Measurements from ENCODE around the gene CDON. TPM values are rescaled to one million over a fixed set of nuclear protein-coding genes. Genes with fewer than 3 reads are reported as not detected.
A peak's percentile ranks its signal among the peaks of the same experiment; 100 is the strongest.

Gene CDON
- total RNA-seq, 6 experiments from 2014 or later, result 1.3 to 2.0 (median 1.9) TPM

DNA sequence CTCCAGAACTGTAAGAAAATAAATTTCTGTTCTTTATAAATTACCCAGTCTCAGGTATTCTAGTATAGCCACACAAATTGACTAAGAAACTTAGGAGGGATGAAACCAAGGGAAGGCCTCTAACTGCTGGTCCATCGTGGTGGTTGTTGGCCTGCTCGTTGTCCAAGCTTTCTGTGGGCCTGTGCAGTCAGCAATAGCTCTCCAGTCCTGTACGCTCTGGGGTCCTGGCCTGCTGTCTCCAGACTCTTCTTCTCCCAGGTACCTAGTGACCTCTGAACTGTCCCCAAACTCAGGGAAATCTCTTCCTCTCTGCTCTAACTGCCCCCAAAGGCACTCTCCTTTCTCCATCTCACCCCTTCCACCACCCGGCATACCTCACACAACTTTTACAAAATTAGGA lies 122.5 kb downstream of the CDON start:
- Mint-ChIP-seq H3K36me3 (ENCODE audit: low read depth) (no peaks in the 10 kb centered on the region), H3K27me3 (ENCODE audit: insufficient read depth) (peaks cover 29% of the 10 kb centered on the region), H3K4me3 (no peak overlapping the region), H3K9me3 (no peaks in the 10 kb centered on the region), H3K4me1 (ENCODE audit: low read depth) (0 out of 2 replicates have a peak, but pooled peaks cover 5% of the 10 kb centered on the region), H3K27ac (no peak overlapping the region)
- TF ChIP-seq, protein P1, sequence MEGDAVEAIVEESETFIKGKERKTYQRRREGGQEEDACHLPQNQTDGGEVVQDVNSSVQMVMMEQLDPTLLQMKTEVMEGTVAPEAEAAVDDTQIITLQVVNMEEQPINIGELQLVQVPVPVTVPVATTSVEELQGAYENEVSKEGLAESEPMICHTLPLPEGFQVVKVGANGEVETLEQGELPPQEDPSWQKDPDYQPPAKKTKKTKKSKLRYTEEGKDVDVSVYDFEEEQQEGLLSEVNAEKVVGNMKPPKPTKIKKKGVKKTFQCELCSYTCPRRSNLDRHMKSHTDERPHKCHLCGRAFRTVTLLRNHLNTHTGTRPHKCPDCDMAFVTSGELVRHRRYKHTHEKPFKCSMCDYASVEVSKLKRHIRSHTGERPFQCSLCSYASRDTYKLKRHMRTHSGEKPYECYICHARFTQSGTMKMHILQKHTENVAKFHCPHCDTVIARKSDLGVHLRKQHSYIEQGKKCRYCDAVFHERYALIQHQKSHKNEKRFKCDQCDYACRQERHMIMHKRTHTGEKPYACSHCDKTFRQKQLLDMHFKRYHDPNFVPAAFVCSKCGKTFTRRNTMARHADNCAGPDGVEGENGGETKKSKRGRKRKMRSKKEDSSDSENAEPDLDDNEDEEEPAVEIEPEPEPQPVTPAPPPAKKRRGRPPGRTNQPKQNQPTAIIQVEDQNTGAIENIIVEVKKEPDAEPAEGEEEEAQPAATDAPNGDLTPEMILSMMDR (IDR thresholded peaks at IDR 0.05), result no peak
- DNase-seq, result no peak

DNA sequence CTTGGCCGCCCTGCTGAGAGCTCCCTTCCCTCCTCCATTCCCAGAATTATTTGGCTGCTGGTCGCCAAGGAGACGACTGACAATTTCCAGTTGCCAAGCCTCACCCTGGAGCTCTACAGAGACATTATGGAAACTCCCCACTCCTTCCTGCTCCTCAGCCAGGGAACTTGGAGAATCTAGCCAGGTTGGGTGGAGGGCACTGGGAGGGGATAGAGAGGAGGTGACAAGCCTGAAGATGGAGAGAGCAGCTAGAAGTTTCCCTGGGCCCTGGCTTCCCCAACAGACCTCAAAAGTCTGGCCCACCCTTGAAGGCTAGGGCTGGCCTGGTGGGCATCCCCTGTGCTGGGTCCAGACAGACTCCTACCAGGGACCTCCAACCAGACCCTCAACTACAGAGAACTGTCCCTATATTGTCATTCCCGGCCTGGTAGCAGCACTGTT lies 123.6 kb downstream of the CDON start:
- Mint-ChIP-seq H3K4me3 (no peak overlapping the region), H3K4me1 (ENCODE audit: low read depth) (0 out of 2 replicates have a peak, but pooled peaks cover 5% of the 10 kb centered on the region), H3K27me3 (ENCODE audit: insufficient read depth) (peaks cover 23% of the 10 kb centered on the region), H3K27ac (no peak overlapping the region), H3K9me3 (no peaks in the 10 kb centered on the region), H3K36me3 (ENCODE audit: low read depth) (no peaks in the 10 kb centered on the region)
- TF ChIP-seq, protein P1 (IDR thresholded peaks at IDR 0.05), result no peak
- no peak for DNase-seq

DNA sequence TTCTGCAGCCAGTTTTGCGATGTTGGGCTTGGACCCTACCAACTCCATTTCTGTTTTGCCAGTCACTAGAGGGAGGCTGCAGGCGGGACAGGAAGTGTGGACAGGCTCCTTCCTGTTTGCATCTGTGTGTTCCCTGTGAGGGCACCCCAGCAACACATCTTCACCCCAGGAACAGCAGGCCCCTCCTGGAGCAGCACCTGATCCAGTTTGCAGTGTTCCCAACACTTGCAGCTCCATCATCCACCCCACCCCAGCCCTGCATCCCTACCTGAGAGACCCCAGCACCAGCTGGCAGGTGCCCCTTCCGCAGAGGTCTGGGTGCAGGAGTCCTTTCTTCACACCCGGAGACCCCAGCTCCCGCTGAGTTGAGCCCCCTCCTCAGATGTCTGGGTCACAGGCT lies 124.2 kb downstream of the CDON start:
- Mint-ChIP-seq H3K9me3 (no peaks in the 10 kb centered on the region), H3K4me1 (ENCODE audit: low read depth) (0 out of 2 replicates have a peak, but pooled peaks cover 5% of the 10 kb centered on the region), H3K4me3 (peak overlapping the region; percentile 25; the same call in 1 of the 2 replicates), H3K27me3 (ENCODE audit: insufficient read depth) (peaks cover 17% of the 10 kb centered on the region), H3K36me3 (ENCODE audit: low read depth) (no peaks in the 10 kb centered on the region), H3K27ac (no peak overlapping the region)
- TF ChIP-seq, protein P1 (IDR thresholded peaks at IDR 0.05), result no peak
- DNase-seq, result no peak

DNA sequence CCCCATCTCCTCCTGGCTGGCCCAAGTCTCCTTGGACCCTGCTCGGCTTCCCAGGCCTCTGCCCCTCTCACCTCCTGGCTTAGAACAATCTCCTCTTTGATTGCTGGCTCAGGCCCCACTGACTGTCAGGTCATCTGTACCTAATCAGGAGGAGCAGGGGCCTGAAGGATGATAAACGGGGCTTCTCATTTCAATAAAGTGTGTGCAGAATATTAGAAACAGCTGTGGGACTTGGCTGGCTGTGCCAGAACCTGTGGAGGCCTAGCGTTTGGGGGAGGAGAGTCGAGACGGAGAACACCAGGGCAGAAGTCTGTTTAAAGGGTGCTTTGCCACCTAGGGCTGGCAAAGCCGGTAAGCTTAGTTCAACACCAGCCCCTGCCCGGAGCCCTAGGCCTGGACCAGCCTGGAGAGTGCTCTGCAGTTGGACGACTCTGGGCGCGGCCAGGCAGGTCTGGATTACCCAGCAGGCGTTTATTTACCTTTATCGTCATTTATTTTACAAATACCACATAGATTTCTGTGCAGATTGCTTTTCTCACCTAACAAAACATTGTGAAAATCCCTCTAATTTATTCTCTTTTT lies 127.0 kb downstream of the CDON start:
- Mint-ChIP-seq H3K4me3 (no peak overlapping the region), H3K27ac (no peak overlapping the region), H3K36me3 (ENCODE audit: low read depth) (no peaks in the 10 kb centered on the region), H3K9me3 (no peaks in the 10 kb centered on the region), H3K27me3 (ENCODE audit: insufficient read depth) (peaks cover 23% of the 10 kb centered on the region), H3K4me1 (ENCODE audit: low read depth) (no peaks in the 10 kb centered on the region)
- TF ChIP-seq, protein P1 (IDR thresholded peaks at IDR 0.05), result no peak
- DNase-seq, result no peak

DNA sequence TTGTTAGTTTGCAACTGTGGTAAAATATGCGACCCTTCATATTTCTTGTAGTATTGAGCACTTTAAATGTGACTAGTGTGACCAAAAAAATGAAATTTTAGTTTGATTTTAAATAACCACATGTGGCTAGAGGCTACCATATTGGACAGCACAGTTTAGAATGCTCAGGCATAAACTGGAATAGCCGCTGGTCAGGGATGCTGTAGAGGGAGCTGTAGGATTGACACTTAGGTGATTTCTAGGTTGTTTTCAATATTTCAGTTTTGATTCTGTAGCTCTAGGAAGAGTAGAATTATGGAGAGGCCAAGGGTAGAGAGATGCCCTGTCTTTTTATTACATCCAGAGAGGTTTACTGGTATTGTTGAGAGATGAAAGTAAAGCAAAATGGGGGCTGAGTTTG lies 127.6 kb downstream of the CDON start:
- TF ChIP-seq, protein P1 (IDR thresholded peaks at IDR 0.05), result no peak
- H3K36me3 Mint-ChIP-seq (ENCODE audit: low read depth), result no peaks in the 10 kb centered on the region
- peaks cover 23% of the 10 kb centered on the region for H3K27me3 Mint-ChIP-seq (ENCODE audit: insufficient read depth)
- H3K4me1 Mint-ChIP-seq (ENCODE audit: low read depth), result no peaks in the 10 kb centered on the region
- no peak overlapping the region for H3K4me3 Mint-ChIP-seq
- H3K27ac Mint-ChIP-seq, result no peak overlapping the region
- DNase-seq, result no peak
- no peaks in the 10 kb centered on the region for H3K9me3 Mint-ChIP-seq

Measured in HFFc6 (cell line).